ENCODE data around the gene ACAD8. TPM values are rescaled to one million over a fixed set of nuclear protein-coding genes. Genes with fewer than 3 reads are reported as not detected.
A peak's percentile ranks its signal among the peaks of the same experiment; 100 is the strongest.

The ACAD8 gene
- total and polyA plus RNA-seq, 12 donors = 21.6 to 52.2 (median 38.7) TPM

GRCh38 chr11:134275188-134275533 lies 21.8 kb downstream of the ACAD8 start:
- H3K4me1 ChIP-seq = peaks cover 9 to 25% (median 19%) of the 10 kb centered on the region in 9 donors
- TF ChIP-seq CTCF (IDR thresholded peaks at IDR 0.05) = no peak
- no peak for DNase-seq
- intact Hi-C loops (cut with DNase I) = no loop called here
- ATAC-seq = no peak
- H3K9me3 ChIP-seq = peaks cover 0 to 6% (median 0%) of the 10 kb centered on the region in 11 donors
- 21 to 23% methylated on average over 5 of the region's 5 CpGs for WGBS, 2 donors
- peaks cover 20 to 100% (median 95%) of the 10 kb centered on the region in 7 donors for H3K27me3 ChIP-seq
- H3K36me3 ChIP-seq = no peaks in the 10 kb centered on the region
- peak overlapping the region in 1 of 10 donors; percentile 55 for H3K4me3 ChIP-seq
- H3K27ac ChIP-seq = no peak overlapping the region

- TF ChIP-seq CTCF (IDR thresholded peaks at IDR 0.05) = peak in 5 of 9 donors; percentile 15 to 42 (median 36)
- Histone ChIP-seq H3K36me3 (no peaks in the 10 kb centered on the region), H3K9me3 (peaks cover 0 to 6% (median 0%) of the 10 kb centered on the region in 11 donors), H3K4me1 (peaks cover 9 to 25% (median 19%) of the 10 kb centered on the region in 9 donors), H3K27ac (peak within 1 kb of the TSS in 1 of 10 donors; percentile 46), H3K27me3 (peaks cover 20 to 100% (median 97%) of the 10 kb centered on the region in 7 donors), H3K4me3 (peak within 1 kb of the TSS in 9 of 10 donors; percentile 8 to 55 (median 31))
- 2 to 3% methylated on average over 55 to 68 of the region's 68 CpGs for WGBS, 2 donors
- ATAC-seq = peak in 6 of 8 donors; percentile 20 to 62 (median 35)
- no peak for DNase-seq
- intact Hi-C loops (cut with DNase I) = no loop called here
These were observed 22.4 kb downstream of the ACAD8 start, which contains the start of gene GLB1L3 for GRCh38 chr11:134275534-134276395. Gene GLB1L3, plus strand, starts transcription at chr11:134276379. Its CDS starts 362 bp downstream, at chr11:134276741.

- Histone ChIP-seq H3K4me3 (peak overlapping the region in 9 of 10 donors; percentile 8 to 55 (median 31)), H3K27me3 (peaks cover 20 to 97% (median 90%) of the 10 kb centered on the region in 7 donors), H3K27ac (no peak overlapping the region), H3K4me1 (peaks cover 9 to 25% (median 19%) of the 10 kb centered on the region in 9 donors), H3K36me3 (no peaks in the 10 kb centered on the region), H3K9me3 (peaks cover 0 to 6% (median 0%) of the 10 kb centered on the region in 11 donors)
- WGBS, 2 donors = 1% methylated on average over 70 to 88 of the region's 88 CpGs
- ATAC-seq (peak in 2 of 8 donors; percentile 15 to 48), DNase-seq (no peak)
- intact Hi-C loops (cut with DNase I) = no loop called here
- no peak for TF ChIP-seq CTCF (IDR thresholded peaks at IDR 0.05)
These were observed 23.2 kb downstream of the ACAD8 start for GRCh38 chr11:134276396-134277182.
